ENCODE measurements around the gene CDC45.

CDC45 gene

GRCh38 chr22:19517919-19518611 is 38.3 kb downstream of the CDC45 start:
- no peak overlapping the region for H3K4me3 ChIP-seq (replicated peaks; ENCODE audit: low read depth, low read length)
- H3K27me3 ChIP-seq (replicated peaks; ENCODE audit: control insufficient read depth, insufficient read depth, low read length), result no peaks in the 10 kb centered on the region; the same call in 1 of the 2 replicates
- DNase-seq (ENCODE audit: extremely low read depth, insufficient read length), result no peak
- H3K36me3 ChIP-seq (ENCODE audit: control insufficient read depth, insufficient read depth, low read length), result peaks cover 8% of the 10 kb centered on the region
- TF ChIP-seq, protein P1, sequence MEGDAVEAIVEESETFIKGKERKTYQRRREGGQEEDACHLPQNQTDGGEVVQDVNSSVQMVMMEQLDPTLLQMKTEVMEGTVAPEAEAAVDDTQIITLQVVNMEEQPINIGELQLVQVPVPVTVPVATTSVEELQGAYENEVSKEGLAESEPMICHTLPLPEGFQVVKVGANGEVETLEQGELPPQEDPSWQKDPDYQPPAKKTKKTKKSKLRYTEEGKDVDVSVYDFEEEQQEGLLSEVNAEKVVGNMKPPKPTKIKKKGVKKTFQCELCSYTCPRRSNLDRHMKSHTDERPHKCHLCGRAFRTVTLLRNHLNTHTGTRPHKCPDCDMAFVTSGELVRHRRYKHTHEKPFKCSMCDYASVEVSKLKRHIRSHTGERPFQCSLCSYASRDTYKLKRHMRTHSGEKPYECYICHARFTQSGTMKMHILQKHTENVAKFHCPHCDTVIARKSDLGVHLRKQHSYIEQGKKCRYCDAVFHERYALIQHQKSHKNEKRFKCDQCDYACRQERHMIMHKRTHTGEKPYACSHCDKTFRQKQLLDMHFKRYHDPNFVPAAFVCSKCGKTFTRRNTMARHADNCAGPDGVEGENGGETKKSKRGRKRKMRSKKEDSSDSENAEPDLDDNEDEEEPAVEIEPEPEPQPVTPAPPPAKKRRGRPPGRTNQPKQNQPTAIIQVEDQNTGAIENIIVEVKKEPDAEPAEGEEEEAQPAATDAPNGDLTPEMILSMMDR (IDR thresholded peaks at IDR 0.05; ENCODE audit: insufficient read depth, low read length, poor library complexity, severe bottlenecking), result no peak

DNA sequence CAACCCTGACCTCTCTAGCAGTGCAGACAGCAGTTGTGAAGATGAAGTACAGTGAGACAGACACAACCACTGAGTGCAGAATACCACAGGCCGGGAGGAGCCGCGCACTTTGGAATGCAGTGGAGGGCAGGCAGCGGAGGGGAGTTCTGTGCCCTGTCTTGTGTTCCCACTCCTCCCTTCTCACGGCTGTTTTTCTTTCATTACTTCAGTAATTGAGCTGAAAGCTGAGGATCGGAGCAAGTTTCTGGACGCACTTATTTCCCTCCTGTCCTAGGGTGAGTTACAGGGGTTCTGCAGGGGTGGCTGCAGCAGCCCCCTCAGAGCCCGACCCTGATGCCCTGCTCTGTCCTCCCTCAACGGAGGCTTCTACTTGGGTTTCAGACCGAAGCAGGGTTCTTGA is 38.9 kb downstream of the CDC45 start:
- Histone ChIP-seq H3K36me3 (ENCODE audit: control insufficient read depth, insufficient read depth, low read length) (peaks cover 8% of the 10 kb centered on the region), H3K4me3 (replicated peaks; ENCODE audit: low read depth, low read length) (no peak overlapping the region), H3K27me3 (replicated peaks; ENCODE audit: control insufficient read depth, insufficient read depth, low read length) (no peaks in the 10 kb centered on the region; the same call in 1 of the 2 replicates)
- no peak for DNase-seq (ENCODE audit: extremely low read depth, insufficient read length)
- TF ChIP-seq, protein P1 (IDR thresholded peaks at IDR 0.05; ENCODE audit: insufficient read depth, low read length, poor library complexity, severe bottlenecking), result no peak

DNA sequence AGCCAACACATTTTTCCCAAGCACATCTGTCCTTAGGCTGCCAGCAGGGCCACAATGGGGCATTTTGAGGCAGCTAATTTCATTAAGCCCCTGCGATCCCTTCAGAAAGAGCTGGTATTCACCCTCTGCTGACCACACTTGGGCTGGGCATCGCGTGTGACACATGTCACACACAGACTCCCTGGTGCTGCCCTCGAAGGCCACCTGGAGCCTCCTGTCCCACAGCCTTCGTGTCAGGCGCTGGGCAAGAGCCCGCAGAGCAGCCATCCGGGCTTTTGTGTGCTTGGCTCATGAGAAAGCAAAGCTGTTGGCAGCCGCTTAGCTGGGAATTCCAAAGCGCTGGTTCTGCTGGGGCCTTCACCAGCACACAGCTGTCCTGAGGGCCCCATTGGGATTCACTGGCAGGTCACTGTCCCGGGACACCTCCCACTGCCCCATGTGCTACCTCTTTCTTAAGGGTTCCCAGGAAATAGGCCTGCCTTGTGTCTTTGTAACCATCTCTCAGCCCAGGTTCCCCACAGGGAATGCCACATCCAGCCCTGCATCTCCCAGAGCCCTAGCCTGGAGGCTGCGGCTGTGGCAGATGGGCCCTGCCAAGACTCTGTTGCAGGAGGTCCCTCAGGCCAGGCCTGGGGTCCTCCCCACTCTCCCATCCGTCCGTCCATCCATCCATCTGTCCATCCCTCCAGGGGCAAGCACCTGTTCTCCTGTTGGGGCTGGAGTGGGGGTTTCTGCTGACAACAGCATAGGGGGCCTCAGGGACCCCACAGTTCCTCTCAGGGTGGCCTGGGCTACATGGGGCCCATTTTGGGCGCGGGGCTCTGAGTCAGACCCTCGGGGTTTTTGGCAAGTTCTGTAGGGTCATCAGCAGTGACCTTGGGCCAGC is 39.6 kb downstream of the CDC45 start:
- no peak overlapping the region for H3K4me3 ChIP-seq (replicated peaks; ENCODE audit: low read depth, low read length)
- TF ChIP-seq, protein P1 (IDR thresholded peaks at IDR 0.05; ENCODE audit: insufficient read depth, low read length, poor library complexity, severe bottlenecking), result no peak
- peaks cover 6% of the 10 kb centered on the region for H3K36me3 ChIP-seq (ENCODE audit: control insufficient read depth, insufficient read depth, low read length)
- no peak for DNase-seq (ENCODE audit: extremely low read depth, insufficient read length)
- no peaks in the 10 kb centered on the region; the same call in 1 of the 2 replicates for H3K27me3 ChIP-seq (replicated peaks; ENCODE audit: control insufficient read depth, insufficient read depth, low read length)

DNA sequence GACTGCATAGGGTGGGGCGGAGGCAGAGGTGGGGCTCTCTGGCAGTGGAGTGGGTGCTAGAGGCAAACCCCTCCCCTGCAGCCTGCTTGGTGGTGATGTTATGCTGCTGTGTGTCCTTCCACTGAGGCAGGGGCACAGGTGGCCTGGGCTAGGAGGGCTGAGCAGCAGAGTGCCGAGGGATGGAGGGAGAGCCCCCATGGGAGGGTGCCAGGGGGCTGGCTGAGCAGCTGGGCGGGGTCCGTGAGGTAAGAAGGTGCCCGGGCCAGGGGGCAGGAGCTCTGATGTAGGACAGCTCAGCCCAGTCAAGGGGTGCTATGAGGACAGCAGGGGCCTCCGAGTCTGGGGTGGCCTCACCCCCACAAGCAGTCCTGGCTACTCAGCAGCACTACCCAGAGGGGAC is 40.3 kb downstream of the CDC45 start:
- no peak for DNase-seq (ENCODE audit: extremely low read depth, insufficient read length)
- no peak overlapping the region for H3K4me3 ChIP-seq (replicated peaks; ENCODE audit: low read depth, low read length)
- peaks cover 6% of the 10 kb centered on the region for H3K36me3 ChIP-seq (ENCODE audit: control insufficient read depth, insufficient read depth, low read length)
- TF ChIP-seq, protein P1 (IDR thresholded peaks at IDR 0.05; ENCODE audit: insufficient read depth, low read length, poor library complexity, severe bottlenecking), result no peak
- no peaks in the 10 kb centered on the region; the same call in 1 of the 2 replicates for H3K27me3 ChIP-seq (replicated peaks; ENCODE audit: control insufficient read depth, insufficient read depth, low read length)

DNA sequence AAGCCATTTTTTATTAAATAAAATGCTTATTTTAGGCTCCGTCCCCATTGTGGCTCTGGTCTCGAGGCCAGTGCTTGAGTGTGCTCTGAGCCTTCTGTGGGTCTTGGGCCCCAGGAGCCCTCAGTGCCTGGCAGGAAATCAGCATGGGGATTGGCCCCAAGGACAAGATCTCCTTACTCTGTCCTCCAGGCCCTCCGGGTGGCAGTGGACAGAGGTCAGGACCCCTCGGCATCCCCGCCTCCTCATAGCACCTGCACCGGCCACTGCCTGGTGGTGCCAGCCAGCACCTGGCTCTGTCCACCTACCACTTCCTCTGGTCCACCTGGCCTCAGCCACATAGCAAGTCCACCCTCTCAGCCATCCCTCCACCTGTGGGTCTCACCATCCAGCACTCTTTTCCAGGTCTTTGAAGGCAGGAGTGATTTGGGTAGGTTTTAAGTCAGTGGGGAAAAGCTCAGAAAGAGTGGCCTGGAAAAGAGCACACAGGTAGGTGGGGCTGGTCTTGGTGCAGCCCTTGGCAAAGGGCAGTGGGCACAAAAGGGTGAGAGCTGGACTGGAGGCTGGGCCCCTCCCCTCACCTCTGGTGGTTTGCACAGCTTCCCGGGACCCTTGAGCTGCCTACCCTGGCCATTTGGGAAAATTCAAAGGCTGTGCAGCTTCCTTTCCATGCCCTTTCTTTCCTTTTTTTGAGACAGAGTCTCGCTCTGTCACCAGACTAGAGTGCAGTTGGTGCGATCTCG is 41.0 kb downstream of the CDC45 start:
- TF ChIP-seq, protein P1 (IDR thresholded peaks at IDR 0.05; ENCODE audit: insufficient read depth, low read length, poor library complexity, severe bottlenecking), result no peak
- no peak for DNase-seq (ENCODE audit: extremely low read depth, insufficient read length)
- H3K36me3 ChIP-seq (ENCODE audit: control insufficient read depth, insufficient read depth, low read length), result peaks cover 6% of the 10 kb centered on the region
- no peak overlapping the region for H3K4me3 ChIP-seq (replicated peaks; ENCODE audit: low read depth, low read length)
- no peaks in the 10 kb centered on the region; the same call in 1 of the 2 replicates for H3K27me3 ChIP-seq (replicated peaks; ENCODE audit: control insufficient read depth, insufficient read depth, low read length)

Measured in GM06990 (cell line).